WTC11 (cell line): ENCODE measurements around the gene NEK5. TPM values are rescaled to one million over a fixed set of nuclear protein-coding genes. Genes with fewer than 3 reads are reported as not detected.

Experiments used
- ATAC-seq: fragments of 200-7000 bp; cut with Tn5 transposase; 2 replicates; pipeline ENCODE4 v1.10.0; 2021; ENCODE audit warnings: mild to moderate bottlenecking, moderate library complexity
- CTCF ChIA-PET: fragments of 300-600 bp; sonication (Branson Sonifier 250); formaldehyde crosslinking; loops from one replicate; lab custom pipeline; 2021; ENCODE audit warnings: antibody characterized with exemption; lab: Charles Lee
- POLR2A ChIA-PET: fragments of 350-600 bp; sonication (Branson Sonifier 250); formaldehyde crosslinking; loops from one replicate; lab custom pipeline; 2021; ENCODE audit warnings: antibody characterized with exemption; lab: Charles Lee
- DNase-seq: peaks from one replicate; pipeline ENCODE4 v3.0.0; 2021; ENCODE audit warnings: low spot score
- H3K27ac Mint-ChIP-seq: 2 replicates; pipeline ENCODE4 v1.8.0; 2021; ENCODE audit warnings: mixed read lengths
- H3K27me3 Mint-ChIP-seq: 2 replicates; pipeline ENCODE4 v1.8.0; 2021; ENCODE audit warnings: low read depth, mild to moderate bottlenecking, moderate library complexity, mixed read lengths
- H3K36me3 Mint-ChIP-seq: 2 replicates; pipeline ENCODE4 v1.8.0; 2021; ENCODE audit warnings: mixed read lengths
- H3K4me1 Mint-ChIP-seq: 2 replicates; pipeline ENCODE4 v1.8.0; 2022; ENCODE audit warnings: mixed read lengths
- H3K4me3 Mint-ChIP-seq: 2 replicates; pipeline ENCODE4 v1.8.0; 2021; ENCODE audit warnings: mild to moderate bottlenecking, moderate library complexity, mixed read lengths
- H3K9me3 Mint-ChIP-seq: 2 replicates; pipeline ENCODE4 v1.8.0; 2021; ENCODE audit warnings: mixed read lengths
- CBFB ChIP-seq: sonication (generic); formaldehyde crosslinking; IDR thresholded peaks from 2 replicates; pipeline ENCODE4 v1.8.1; 2022; ENCODE audit warnings: mild to moderate bottlenecking, low read depth, missing genetic modification reagents
- ELF4 ChIP-seq: sonication (generic); formaldehyde crosslinking; IDR thresholded peaks from 2 replicates; pipeline ENCODE4 v1.8.1; 2022; ENCODE audit warnings: low read depth, mild to moderate bottlenecking, moderate library complexity, missing genetic modification reagents
- ETV6 ChIP-seq: sonication (generic); formaldehyde crosslinking; IDR thresholded peaks from 2 replicates; pipeline ENCODE4 v1.8.1; 2022; ENCODE audit warnings: mild to moderate bottlenecking, missing genetic modification reagents
- FOXK1 ChIP-seq: sonication (generic); formaldehyde crosslinking; IDR thresholded peaks from 2 replicates; pipeline ENCODE4 v1.8.0; 2022; ENCODE audit warnings: mild to moderate bottlenecking, moderate library complexity, missing genetic modification reagents
- GABPB1 ChIP-seq: sonication (generic); formaldehyde crosslinking; IDR thresholded peaks from 2 replicates; pipeline ENCODE4 v1.8.1; 2023; ENCODE audit warnings: mild to moderate bottlenecking, missing genetic modification reagents
- KAT7 ChIP-seq: sonication (generic); formaldehyde crosslinking; IDR thresholded peaks from 2 replicates; pipeline ENCODE4 v1.8.1; 2023; ENCODE audit warnings: missing genetic modification reagents, mild to moderate bottlenecking, borderline replicate concordance
- NR1H2 ChIP-seq: sonication (generic); formaldehyde crosslinking; IDR thresholded peaks from 2 replicates; pipeline ENCODE4 v1.9.0; 2021; ENCODE audit warnings: mild to moderate bottlenecking, moderate library complexity, missing genetic modification reagents
- NR3C1 ChIP-seq: sonication (generic); formaldehyde crosslinking; conservative IDR thresholded peaks from 2 replicates; pipeline ENCODE4 v1.8.1; 2023; ENCODE audit warnings: low read depth, mild to moderate bottlenecking, missing genetic modification reagents
- OVOL2 ChIP-seq: fragments of 250-450 bp; sonication (Bioruptor Pico); IDR thresholded peaks from 2 replicates; pipeline ENCODE4 v1.9.0; 2021; ENCODE audit warnings: mild to moderate bottlenecking, borderline replicate concordance
- SP1 ChIP-seq: sonication (generic); formaldehyde crosslinking; conservative IDR thresholded peaks from 2 replicates; pipeline ENCODE4 v1.8.1; 2022; ENCODE audit warnings: missing genetic modification reagents
- TCF7 ChIP-seq: sonication (generic); formaldehyde crosslinking; IDR thresholded peaks from 2 replicates; pipeline ENCODE4 v1.8.0; 2022; ENCODE audit warnings: mild to moderate bottlenecking, low read depth, missing genetic modification reagents, moderate library complexity
- TEAD4 ChIP-seq: sonication (generic); formaldehyde crosslinking; IDR thresholded peaks from 2 replicates; pipeline ENCODE4 v1.8.0; 2022; ENCODE audit warnings: mild to moderate bottlenecking, missing genetic modification reagents
- ZNF219 ChIP-seq: sonication (generic); formaldehyde crosslinking; IDR thresholded peaks from 2 replicates; pipeline ENCODE4 v1.8.0; 2023; ENCODE audit warnings: missing genetic modification reagents, mild to moderate bottlenecking, borderline replicate concordance
- ZNF423 ChIP-seq: fragments of 250-450 bp; sonication (Bioruptor Pico); IDR thresholded peaks from 2 replicates; pipeline ENCODE4 v2.1.2; 2022; ENCODE audit warnings: mild to moderate bottlenecking, moderate library complexity
- total RNA-seq: library from RNA; stranded (reverse); gene quantifications from 3 replicates; pipeline ENCODE4 v1.2.3, GENCODE V29; 2021
- TF ChIP-seq, protein P1 (sequence below): sonication (generic); formaldehyde crosslinking; IDR thresholded peaks from 2 replicates; pipeline ENCODE4 v1.8.0; 2022; ENCODE audit warnings: mild to moderate bottlenecking, missing genetic modification reagents
- TF ChIP-seq, protein P2 (sequence below): sonication (generic); formaldehyde crosslinking; IDR thresholded peaks from 2 replicates; pipeline ENCODE4 v1.8.0; 2023; ENCODE audit warnings: missing genetic modification reagents
- TF ChIP-seq, protein P3 (sequence below): sonication (generic); formaldehyde crosslinking; IDR thresholded peaks from 2 replicates; pipeline ENCODE4 v1.8.1; 2023; ENCODE audit warnings: mild to moderate bottlenecking, missing genetic modification reagents
- TF ChIP-seq, protein P4 (sequence below): sonication (generic); formaldehyde crosslinking; IDR thresholded peaks from 2 replicates; pipeline ENCODE4 v1.8.0; 2022; ENCODE audit warnings: mild to moderate bottlenecking, missing genetic modification reagents
- TF ChIP-seq, protein P5 (sequence below): fragments of 250-450 bp; sonication (Bioruptor Pico); conservative IDR thresholded peaks from 2 replicates; pipeline ENCODE4 v1.9.0; 2021; ENCODE audit warnings: mild to moderate bottlenecking
- TF ChIP-seq, protein P6 (sequence below): fragments of 250-450 bp; sonication (Bioruptor Pico); IDR thresholded peaks from 2 replicates; pipeline ENCODE4 v1.9.0; 2021; ENCODE audit warnings: mild to moderate bottlenecking, borderline replicate concordance
- TF ChIP-seq, protein P7 (sequence below): fragments of 250-450 bp; sonication (Bioruptor Pico); IDR thresholded peaks from 2 replicates; pipeline ENCODE4 v1.9.0; 2021; ENCODE audit warnings: mild to moderate bottlenecking
- TF ChIP-seq, protein P8 (sequence below): sonication (generic); formaldehyde crosslinking; IDR thresholded peaks from 2 replicates; pipeline ENCODE4 v1.8.1; 2022; ENCODE audit warnings: missing genetic modification reagents, borderline replicate concordance

The NEK5 gene
- total RNA-seq, 1 experiment from 2014 or later = 0.55 TPM

DNA sequence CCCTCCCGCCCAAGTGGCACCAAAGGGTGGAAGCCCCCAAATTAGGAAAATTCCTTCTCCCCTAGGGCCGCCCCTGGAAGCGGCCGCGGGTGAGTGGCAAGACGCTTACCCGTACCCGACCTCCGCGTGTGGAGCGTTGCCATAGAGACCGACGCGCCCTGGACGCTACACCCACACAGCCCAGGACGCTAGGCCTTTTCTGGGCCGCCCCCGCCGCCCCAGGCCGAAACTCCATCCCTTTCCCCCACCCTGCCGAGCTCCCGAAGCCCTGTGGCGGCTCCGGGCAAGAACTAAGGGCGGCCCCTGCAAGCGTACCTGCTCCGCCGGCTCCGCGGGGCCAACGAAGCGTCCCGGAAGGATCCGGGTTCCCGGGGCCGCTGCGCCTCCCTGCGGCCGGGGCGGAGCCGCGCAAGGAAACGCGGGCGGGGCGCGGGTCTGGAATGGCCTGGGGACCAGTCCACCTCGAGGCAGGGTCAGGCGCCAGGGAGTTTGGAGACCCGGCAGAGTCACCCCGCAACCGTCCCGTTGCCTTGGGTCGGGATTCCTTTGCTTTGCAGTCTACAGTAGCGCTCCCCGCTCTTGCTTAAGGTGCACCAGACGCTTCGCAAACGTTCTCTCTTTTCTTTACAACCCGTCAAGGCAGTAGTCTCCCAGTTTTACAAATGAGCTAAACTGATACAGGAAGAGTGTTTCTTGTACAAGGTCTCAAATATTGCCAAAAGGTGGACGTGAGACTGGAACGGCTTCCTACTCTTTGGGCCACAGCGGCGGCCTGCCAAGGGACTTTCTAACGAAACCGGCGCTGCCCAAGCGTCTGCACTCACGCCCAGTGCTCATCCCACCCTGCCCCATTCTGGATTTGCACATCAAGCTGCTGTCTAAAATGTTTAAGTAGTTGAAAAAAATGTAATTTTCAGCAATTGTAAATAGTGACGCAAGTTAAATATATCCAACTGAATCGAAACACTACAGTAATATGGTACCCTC is at the start of gene NEK5 (continued):
- TF ChIP-seq, protein P1, sequence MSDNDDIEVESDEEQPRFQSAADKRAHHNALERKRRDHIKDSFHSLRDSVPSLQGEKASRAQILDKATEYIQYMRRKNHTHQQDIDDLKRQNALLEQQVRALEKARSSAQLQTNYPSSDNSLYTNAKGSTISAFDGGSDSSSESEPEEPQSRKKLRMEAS (CRISPR knock-in tag) = peak; percentile 41; the same call in 1 of the 2 replicates
- TF ChIP-seq, protein P2, sequence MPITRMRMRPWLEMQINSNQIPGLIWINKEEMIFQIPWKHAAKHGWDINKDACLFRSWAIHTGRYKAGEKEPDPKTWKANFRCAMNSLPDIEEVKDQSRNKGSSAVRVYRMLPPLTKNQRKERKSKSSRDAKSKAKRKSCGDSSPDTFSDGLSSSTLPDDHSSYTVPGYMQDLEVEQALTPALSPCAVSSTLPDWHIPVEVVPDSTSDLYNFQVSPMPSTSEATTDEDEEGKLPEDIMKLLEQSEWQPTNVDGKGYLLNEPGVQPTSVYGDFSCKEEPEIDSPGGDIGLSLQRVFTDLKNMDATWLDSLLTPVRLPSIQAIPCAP (CRISPR knock-in tag) = no peak

DNA sequence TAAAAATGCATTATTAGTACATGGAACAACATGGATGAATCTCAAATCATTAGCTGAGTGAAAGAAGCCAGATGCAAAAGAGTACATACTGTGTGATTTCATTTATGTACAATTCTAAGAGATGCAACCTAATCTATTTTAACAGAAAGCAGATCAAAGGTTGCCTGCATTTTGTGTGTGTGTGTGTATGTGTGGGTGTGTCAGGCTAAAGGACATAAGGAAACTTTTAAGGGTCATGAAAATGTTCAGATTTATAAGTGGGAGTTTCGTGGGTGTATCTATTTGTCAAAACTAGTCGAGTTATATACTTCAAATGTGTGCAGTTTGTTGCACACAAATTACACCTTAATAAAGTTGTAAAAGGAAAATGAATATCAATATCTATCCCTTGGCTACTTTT is 48.4 kb upstream of the NEK5 start:
- TF ChIP-seq KAT7 (CRISPR knock-in tag) = no peak
- TF ChIP-seq ETV6 (CRISPR knock-in tag) = no peak
- TF ChIP-seq, protein P3, sequence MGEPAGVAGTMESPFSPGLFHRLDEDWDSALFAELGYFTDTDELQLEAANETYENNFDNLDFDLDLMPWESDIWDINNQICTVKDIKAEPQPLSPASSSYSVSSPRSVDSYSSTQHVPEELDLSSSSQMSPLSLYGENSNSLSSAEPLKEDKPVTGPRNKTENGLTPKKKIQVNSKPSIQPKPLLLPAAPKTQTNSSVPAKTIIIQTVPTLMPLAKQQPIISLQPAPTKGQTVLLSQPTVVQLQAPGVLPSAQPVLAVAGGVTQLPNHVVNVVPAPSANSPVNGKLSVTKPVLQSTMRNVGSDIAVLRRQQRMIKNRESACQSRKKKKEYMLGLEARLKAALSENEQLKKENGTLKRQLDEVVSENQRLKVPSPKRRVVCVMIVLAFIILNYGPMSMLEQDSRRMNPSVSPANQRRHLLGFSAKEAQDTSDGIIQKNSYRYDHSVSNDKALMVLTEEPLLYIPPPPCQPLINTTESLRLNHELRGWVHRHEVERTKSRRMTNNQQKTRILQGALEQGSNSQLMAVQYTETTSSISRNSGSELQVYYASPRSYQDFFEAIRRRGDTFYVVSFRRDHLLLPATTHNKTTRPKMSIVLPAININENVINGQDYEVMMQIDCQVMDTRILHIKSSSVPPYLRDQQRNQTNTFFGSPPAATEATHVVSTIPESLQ (CRISPR knock-in tag) = no peak
- no peak for TF ChIP-seq GABPB1 (CRISPR knock-in tag)
- no peak for TF ChIP-seq TCF7
- no peak for TF ChIP-seq ZNF423 (CRISPR knock-in tag)
- TF ChIP-seq, protein P4, sequence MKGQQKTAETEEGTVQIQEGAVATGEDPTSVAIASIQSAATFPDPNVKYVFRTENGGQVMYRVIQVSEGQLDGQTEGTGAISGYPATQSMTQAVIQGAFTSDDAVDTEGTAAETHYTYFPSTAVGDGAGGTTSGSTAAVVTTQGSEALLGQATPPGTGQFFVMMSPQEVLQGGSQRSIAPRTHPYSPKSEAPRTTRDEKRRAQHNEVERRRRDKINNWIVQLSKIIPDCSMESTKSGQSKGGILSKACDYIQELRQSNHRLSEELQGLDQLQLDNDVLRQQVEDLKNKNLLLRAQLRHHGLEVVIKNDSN (CRISPR knock-in tag) = no peak
- TF ChIP-seq, protein P5, sequence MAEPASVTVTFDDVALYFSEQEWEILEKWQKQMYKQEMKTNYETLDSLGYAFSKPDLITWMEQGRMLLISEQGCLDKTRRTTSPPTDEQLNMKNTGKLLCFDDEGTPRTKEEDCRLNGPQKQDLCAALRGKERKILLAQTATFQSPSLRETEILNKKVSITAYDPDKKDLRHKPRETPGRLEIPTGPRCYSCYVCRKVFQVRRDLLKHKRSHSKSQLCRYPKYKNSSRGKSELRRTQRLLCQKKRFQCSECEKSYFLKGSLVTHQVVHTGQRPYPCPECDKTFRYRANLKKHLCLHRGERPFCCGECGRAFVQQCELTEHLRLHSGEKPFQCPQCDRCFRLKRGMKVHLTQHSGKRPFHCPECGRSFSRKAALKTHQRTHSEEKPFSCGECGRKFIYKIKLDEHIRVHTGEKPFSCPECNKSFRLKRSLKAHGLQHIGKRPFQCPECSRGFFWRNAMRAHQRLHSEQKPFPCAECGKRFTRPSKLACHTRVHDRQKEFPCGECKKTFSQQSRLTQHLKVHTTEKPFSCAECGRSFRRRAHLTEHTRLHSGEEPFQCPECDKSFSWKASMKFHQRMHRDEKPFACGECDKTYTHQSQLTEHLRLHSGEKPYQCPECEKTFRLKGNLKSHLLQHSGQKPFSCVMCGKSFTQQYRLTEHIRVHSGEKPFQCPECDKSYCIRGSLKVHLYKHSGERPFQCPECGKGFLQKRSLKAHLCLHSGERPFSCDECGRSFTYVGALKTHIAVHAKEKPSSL = no peak
- no peak for TF ChIP-seq ZNF219 (CRISPR knock-in tag)
- no peak for TF ChIP-seq SP1 (CRISPR knock-in tag)
- TF ChIP-seq, protein P6, sequence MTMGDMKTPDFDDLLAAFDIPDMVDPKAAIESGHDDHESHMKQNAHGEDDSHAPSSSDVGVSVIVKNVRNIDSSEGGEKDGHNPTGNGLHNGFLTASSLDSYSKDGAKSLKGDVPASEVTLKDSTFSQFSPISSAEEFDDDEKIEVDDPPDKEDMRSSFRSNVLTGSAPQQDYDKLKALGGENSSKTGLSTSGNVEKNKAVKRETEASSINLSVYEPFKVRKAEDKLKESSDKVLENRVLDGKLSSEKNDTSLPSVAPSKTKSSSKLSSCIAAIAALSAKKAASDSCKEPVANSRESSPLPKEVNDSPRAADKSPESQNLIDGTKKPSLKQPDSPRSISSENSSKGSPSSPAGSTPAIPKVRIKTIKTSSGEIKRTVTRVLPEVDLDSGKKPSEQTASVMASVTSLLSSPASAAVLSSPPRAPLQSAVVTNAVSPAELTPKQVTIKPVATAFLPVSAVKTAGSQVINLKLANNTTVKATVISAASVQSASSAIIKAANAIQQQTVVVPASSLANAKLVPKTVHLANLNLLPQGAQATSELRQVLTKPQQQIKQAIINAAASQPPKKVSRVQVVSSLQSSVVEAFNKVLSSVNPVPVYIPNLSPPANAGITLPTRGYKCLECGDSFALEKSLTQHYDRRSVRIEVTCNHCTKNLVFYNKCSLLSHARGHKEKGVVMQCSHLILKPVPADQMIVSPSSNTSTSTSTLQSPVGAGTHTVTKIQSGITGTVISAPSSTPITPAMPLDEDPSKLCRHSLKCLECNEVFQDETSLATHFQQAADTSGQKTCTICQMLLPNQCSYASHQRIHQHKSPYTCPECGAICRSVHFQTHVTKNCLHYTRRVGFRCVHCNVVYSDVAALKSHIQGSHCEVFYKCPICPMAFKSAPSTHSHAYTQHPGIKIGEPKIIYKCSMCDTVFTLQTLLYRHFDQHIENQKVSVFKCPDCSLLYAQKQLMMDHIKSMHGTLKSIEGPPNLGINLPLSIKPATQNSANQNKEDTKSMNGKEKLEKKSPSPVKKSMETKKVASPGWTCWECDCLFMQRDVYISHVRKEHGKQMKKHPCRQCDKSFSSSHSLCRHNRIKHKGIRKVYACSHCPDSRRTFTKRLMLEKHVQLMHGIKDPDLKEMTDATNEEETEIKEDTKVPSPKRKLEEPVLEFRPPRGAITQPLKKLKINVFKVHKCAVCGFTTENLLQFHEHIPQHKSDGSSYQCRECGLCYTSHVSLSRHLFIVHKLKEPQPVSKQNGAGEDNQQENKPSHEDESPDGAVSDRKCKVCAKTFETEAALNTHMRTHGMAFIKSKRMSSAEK (CRISPR knock-in tag) = no peak
- no peak for TF ChIP-seq OVOL2 (CRISPR knock-in tag)
- TF ChIP-seq FOXK1 (CRISPR knock-in tag) = no peak
- no peak for TF ChIP-seq CBFB
- TF ChIP-seq, protein P7, sequence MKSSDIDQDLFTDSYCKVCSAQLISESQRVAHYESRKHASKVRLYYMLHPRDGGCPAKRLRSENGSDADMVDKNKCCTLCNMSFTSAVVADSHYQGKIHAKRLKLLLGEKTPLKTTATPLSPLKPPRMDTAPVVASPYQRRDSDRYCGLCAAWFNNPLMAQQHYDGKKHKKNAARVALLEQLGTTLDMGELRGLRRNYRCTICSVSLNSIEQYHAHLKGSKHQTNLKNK = no peak
- no peak for TF ChIP-seq NR1H2 (CRISPR knock-in tag)
- TF ChIP-seq, protein P8, sequence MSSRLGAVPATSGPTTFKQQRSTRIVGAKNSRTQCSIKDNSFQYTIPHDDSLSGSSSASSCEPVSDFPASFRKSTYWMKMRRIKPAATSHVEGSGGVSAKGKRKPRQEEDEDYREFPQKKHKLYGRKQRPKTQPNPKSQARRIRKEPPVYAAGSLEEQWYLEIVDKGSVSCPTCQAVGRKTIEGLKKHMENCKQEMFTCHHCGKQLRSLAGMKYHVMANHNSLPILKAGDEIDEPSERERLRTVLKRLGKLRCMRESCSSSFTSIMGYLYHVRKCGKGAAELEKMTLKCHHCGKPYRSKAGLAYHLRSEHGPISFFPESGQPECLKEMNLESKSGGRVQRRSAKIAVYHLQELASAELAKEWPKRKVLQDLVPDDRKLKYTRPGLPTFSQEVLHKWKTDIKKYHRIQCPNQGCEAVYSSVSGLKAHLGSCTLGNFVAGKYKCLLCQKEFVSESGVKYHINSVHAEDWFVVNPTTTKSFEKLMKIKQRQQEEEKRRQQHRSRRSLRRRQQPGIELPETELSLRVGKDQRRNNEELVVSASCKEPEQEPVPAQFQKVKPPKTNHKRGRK (CRISPR knock-in tag) = no peak
- no peak for TF ChIP-seq NR3C1 (CRISPR knock-in tag)
- no peak for TF ChIP-seq ELF4
- TF ChIP-seq TEAD4 = no peak
- DNase-seq (no peak), ATAC-seq (no peak)
- no peak overlapping the region; the same call in 1 of the 2 replicates for H3K27ac Mint-ChIP-seq
- no peak overlapping the region for H3K4me3 Mint-ChIP-seq
- CTCF ChIA-PET = interaction anchor here (1.0 kb wide), 1 partner anchor 274 kb away, joined by 3 read pairs; no protein-coding TSS in a partner anchor
- H3K9me3 Mint-ChIP-seq = no peaks in the 10 kb centered on the region
- H3K27me3 Mint-ChIP-seq = no peaks in the 10 kb centered on the region
- POLR2A ChIA-PET = no interaction called here
- peaks cover 27% of the 10 kb centered on the region for H3K36me3 Mint-ChIP-seq
- H3K4me1 Mint-ChIP-seq = no peaks in the 10 kb centered on the region
